ENCODE data around the gene CERS6. TPM values are rescaled to one million over a fixed set of nuclear protein-coding genes. Genes with fewer than 3 reads are reported as not detected.

Gene CERS6
- total RNA-seq, 1 donor from 2014 or later, result 17.7 TPM

- no peak for DNase-seq (ENCODE audit: low read depth)
- Histone ChIP-seq H3K4me3 (ENCODE audit: low read depth, low read length) (no peak overlapping the region), H3K36me3 (ENCODE audit: control insufficient read depth, insufficient read depth, low read length) (no peaks in the 10 kb centered on the region), H3K27me3 (ENCODE audit: control insufficient read depth, insufficient read depth, low read length) (no peaks in the 10 kb centered on the region)
- no peak for TF ChIP-seq CTCF (IDR thresholded peaks at IDR 0.05; ENCODE audit: insufficient read depth, low read length, poor library complexity, severe bottlenecking)
Measured at GRCh38 chr2:168424971-168425370, 31.1 kb upstream of the CERS6 start.

GRCh38 chr2:168426861-168427260 is 29.2 kb upstream of the CERS6 start:
- no peak for TF ChIP-seq CTCF (IDR thresholded peaks at IDR 0.05; ENCODE audit: insufficient read depth, low read length, poor library complexity, severe bottlenecking)
- no peaks in the 10 kb centered on the region for H3K27me3 ChIP-seq (ENCODE audit: control insufficient read depth, insufficient read depth, low read length)
- H3K36me3 ChIP-seq (ENCODE audit: control insufficient read depth, insufficient read depth, low read length), result no peaks in the 10 kb centered on the region
- no peak for DNase-seq (ENCODE audit: low read depth)
- H3K4me3 ChIP-seq (ENCODE audit: low read depth, low read length), result no peak overlapping the region

GRCh38 chr2:168427451-168427850 is 28.6 kb upstream of the CERS6 start:
- Histone ChIP-seq H3K36me3 (ENCODE audit: control insufficient read depth, insufficient read depth, low read length) (no peaks in the 10 kb centered on the region), H3K4me3 (ENCODE audit: low read depth, low read length) (no peak overlapping the region), H3K27me3 (ENCODE audit: control insufficient read depth, insufficient read depth, low read length) (no peaks in the 10 kb centered on the region)
- TF ChIP-seq CTCF (IDR thresholded peaks at IDR 0.05; ENCODE audit: insufficient read depth, low read length, poor library complexity, severe bottlenecking), result no peak
- peak; percentile 32 for DNase-seq (ENCODE audit: low read depth)

GRCh38 chr2:168428431-168428830 is 27.6 kb upstream of the CERS6 start:
- TF ChIP-seq CTCF (IDR thresholded peaks at IDR 0.05; ENCODE audit: insufficient read depth, low read length, poor library complexity, severe bottlenecking), result no peak
- Histone ChIP-seq H3K36me3 (ENCODE audit: control insufficient read depth, insufficient read depth, low read length) (no peaks in the 10 kb centered on the region), H3K4me3 (ENCODE audit: low read depth, low read length) (no peak overlapping the region), H3K27me3 (ENCODE audit: control insufficient read depth, insufficient read depth, low read length) (no peaks in the 10 kb centered on the region)
- no peak for DNase-seq (ENCODE audit: low read depth)

GRCh38 chr2:168429988-168430387 is 26.1 kb upstream of the CERS6 start:
- no peaks in the 10 kb centered on the region for H3K36me3 ChIP-seq (ENCODE audit: control insufficient read depth, insufficient read depth, low read length)
- no peak overlapping the region for H3K4me3 ChIP-seq (ENCODE audit: low read depth, low read length)
- no peak for DNase-seq (ENCODE audit: low read depth)
- TF ChIP-seq CTCF (IDR thresholded peaks at IDR 0.05; ENCODE audit: insufficient read depth, low read length, poor library complexity, severe bottlenecking), result no peak
- H3K27me3 ChIP-seq (ENCODE audit: control insufficient read depth, insufficient read depth, low read length), result no peaks in the 10 kb centered on the region

- H3K4me3 ChIP-seq (ENCODE audit: low read depth, low read length), result no peak overlapping the region
- H3K27me3 ChIP-seq (ENCODE audit: control insufficient read depth, insufficient read depth, low read length), result no peaks in the 10 kb centered on the region
- H3K36me3 ChIP-seq (ENCODE audit: control insufficient read depth, insufficient read depth, low read length), result no peaks in the 10 kb centered on the region
- TF ChIP-seq CTCF (IDR thresholded peaks at IDR 0.05; ENCODE audit: insufficient read depth, low read length, poor library complexity, severe bottlenecking), result no peak
- DNase-seq (ENCODE audit: low read depth), result no peak
Measured at GRCh38 chr2:168430431-168430830, 25.6 kb upstream of the CERS6 start.
